T47D (cell line): ENCODE data around the gene AQP6.
"Not testable (repeated sequence)": the region's sequence is repeated elsewhere in the genome, so short reads cannot be mapped to it uniquely, and the experiment has no call there.

Source experiments
- DNase-seq, 2 experiments: peaks; one replicate each; pipeline versions ENCODE4 v3.0.0 to v3.0.0-alpha.2; 2011 to 2012; ENCODE audit warnings: low read depth in 1 of 2, low spot score in 1 of 2
- JUND ChIP-seq: IDR thresholded peaks from 2 replicates; pipeline ENCODE4 v1.6.1; 2012; ENCODE audit warnings: low read depth
- in situ Hi-C: cut with HindIII; loops from 2 replicates; pipeline ENCODE4 v1.10.0; 2016; ENCODE audit warnings: low sequenced_read_pairs, low pct_unique_long_range_greater_than_20kb

AQP6 gene

GRCh38 chr12:49984476-49985359 lies 12.0 kb downstream of the AQP6 start:
- no peak for DNase-seq
- in situ Hi-C loops: no loop called here
- TF ChIP-seq JUND: no peak

- DNase-seq: no peak
- in situ Hi-C loops: no loop called here
- TF ChIP-seq JUND: no peak
Measured at GRCh38 chr12:49985981-49986380, 13.2 kb downstream of the AQP6 start.

- DNase-seq, in situ Hi-C loops: not testable (repeated sequence)
Measured at GRCh38 chr12:49986476-49986875, 13.7 kb downstream of the AQP6 start.

GRCh38 chr12:49987625-49988303 lies 15.0 kb downstream of the AQP6 start:
- in situ Hi-C loops: no loop called here
- TF ChIP-seq JUND: no peak

GRCh38 chr12:49989400-49989799 lies 16.7 kb downstream of the AQP6 start:
- in situ Hi-C loops, DNase-seq: not testable (repeated sequence)

More at GRCh38 chr12:49987625-49988303, 15.0 kb downstream of the AQP6 start:
- no peak for DNase-seq

- no peak for TF ChIP-seq JUND
- in situ Hi-C loops: no loop called here
- DNase-seq: no peak
Measured at GRCh38 chr12:49990273-49990672, 17.5 kb downstream of the AQP6 start.

GRCh38 chr12:49998453-49998852 lies 25.7 kb downstream of the AQP6 start:
- DNase-seq: no peak
- no peak for TF ChIP-seq JUND
- in situ Hi-C loops: no loop called here

GRCh38 chr12:50003595-50003994 lies 30.8 kb downstream of the AQP6 start:
- TF ChIP-seq JUND: no peak
- no peak for DNase-seq
- in situ Hi-C loops: no loop called here

GRCh38 chr12:50004696-50005095 lies 31.9 kb downstream of the AQP6 start:
- DNase-seq: no peak
- TF ChIP-seq JUND: no peak
- in situ Hi-C loops: no loop called here

GRCh38 chr12:50005175-50005574 lies 32.4 kb downstream of the AQP6 start:
- in situ Hi-C loops: no loop called here
- no peak for TF ChIP-seq JUND
- no peak for DNase-seq

- DNase-seq: no peak
- in situ Hi-C loops: no loop called here
- no peak for TF ChIP-seq JUND
Measured at GRCh38 chr12:50006280-50006679, 33.5 kb downstream of the AQP6 start.

GRCh38 chr12:50006754-50007442 lies 34.2 kb downstream of the AQP6 start:
- DNase-seq: no peak
- in situ Hi-C loops: no loop called here
- no peak; the same call in 1 of the 2 replicates for TF ChIP-seq JUND
